Limb (tissue), 2 donors: ENCODE measurements around the gene TWF1.
"Not testable (repeated sequence)": the region's sequence is repeated elsewhere in the genome, so short reads cannot be mapped to it uniquely, and the experiment has no call there.

Source experiments
- DNase-seq, 2 donors: peaks; one replicate each; pipeline ENCODE4 v3.0.0-alpha.2; 2016; ENCODE audit errors: extremely low spot score in 2 of 2

TWF1 gene

GRCh38 chr12:43805149-43805859 is 813 bp downstream of the TWF1 start:
- peak in 1 of 2 donors; percentile 34 for DNase-seq

- no peak for DNase-seq
Measured at GRCh38 chr12:43797561-43798217, 8.4 kb downstream of the TWF1 start.

- no peak for DNase-seq
Measured at GRCh38 chr12:43795716-43796280, 10.3 kb downstream of the TWF1 start.

- DNase-seq, result peak in 1 of 2 donors; percentile 23
Measured at GRCh38 chr12:43789941-43790340, 16.2 kb downstream of the TWF1 start.

DNA sequence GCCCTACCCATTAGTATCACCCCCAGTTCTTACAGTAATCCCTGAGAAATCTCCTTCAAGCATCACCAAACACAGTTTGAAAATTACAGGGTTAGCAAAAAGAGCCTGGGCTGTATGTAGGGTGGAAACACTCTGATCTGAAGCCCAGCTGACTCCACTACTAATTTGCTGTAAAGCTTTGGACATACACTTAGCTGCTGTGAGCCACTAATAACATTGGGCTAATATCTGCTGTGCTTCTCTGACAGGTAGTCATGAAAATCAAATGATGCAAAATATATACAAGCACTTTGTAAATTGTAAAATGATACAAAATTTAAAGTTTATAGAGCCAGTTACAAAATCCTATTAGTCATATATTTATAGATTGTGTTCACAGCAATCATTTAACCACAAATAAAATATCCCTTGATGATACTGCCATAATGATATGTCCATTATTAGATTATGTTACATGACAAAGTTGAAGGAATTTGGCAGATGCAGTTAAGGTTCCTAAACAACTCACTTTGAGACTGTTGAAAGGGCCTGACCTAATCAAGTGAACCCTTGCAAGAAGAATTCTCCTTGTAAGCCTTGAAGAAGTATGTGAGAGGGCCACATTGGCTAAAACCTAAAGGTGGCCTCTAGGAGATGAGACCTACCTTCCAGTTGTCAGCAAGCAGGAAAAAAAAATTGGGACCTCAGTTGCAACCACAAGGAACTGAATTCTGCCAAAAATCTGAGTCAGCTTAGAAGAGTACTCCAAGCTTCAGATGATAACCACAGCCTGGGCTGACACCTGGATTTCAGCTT is 19.0 kb downstream of the TWF1 start:
- no peak for DNase-seq

DNA sequence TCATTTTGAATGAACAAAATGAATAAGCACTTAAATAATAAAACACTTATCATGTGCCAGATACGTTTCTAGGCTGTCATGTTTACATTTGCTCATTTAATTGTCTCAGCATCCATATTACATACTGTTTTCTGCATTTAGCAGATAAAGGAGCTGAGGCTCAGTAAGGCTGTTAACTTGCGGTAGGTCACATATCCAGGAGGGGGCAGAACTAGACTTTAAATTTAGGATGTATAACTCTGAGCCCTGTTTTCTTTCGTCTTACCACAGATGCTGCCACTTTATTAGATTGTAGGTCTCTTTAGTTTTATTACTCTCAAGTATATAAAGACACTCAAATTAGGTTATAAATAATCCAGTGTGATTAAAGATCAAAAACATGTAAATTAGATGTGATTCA is 29.6 kb downstream of the TWF1 start:
- peak in 1 of 2 donors; percentile 43 for DNase-seq

DNA sequence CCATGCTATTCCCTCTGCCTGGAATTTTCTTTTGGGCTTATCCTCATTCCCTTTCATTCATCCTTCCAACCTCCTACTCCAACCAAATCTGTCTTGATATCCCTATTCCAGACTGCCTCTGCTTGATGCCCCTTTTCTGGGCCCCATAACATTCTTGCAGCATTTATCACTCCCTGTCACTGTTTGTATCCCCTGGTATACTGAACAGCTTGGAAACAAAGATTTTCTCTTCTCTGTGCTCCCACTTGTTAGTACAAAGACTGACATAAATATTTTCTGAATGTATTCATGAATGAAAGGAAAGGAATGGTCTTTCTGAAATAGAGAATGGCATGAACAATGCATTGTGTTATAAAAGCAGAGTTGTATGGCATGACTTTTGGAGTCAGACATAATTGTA is 39.8 kb downstream of the TWF1 start:
- DNase-seq, result no peak

GRCh38 chr12:43764528-43764927 is 41.6 kb downstream of the TWF1 start:
- DNase-seq, result no peak

GRCh38 chr12:43763769-43764168 is 42.3 kb downstream of the TWF1 start:
- DNase-seq, result no peak

- no peak for DNase-seq
Measured at GRCh38 chr12:43762596-43762995, 43.5 kb downstream of the TWF1 start.

DNA sequence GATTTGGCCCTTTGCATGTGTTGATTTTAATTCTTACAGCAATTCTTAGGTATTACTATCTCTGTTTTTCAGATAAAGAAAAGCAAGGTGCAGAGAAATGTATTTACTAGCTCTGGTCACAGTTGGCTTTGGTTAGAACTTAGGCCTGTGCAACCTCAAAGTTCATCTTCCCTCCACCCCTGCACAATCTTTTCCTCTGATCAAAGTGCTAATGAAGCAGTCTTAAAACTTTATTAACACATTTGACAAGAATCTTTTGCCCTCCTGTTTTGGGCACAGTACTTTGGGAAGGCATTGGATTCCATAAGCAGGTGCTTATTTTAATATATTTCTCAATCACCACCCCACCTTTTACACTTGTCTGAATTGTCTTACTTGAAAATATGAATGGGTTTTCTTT is 44.6 kb downstream of the TWF1 start:
- no peak for DNase-seq

DNA sequence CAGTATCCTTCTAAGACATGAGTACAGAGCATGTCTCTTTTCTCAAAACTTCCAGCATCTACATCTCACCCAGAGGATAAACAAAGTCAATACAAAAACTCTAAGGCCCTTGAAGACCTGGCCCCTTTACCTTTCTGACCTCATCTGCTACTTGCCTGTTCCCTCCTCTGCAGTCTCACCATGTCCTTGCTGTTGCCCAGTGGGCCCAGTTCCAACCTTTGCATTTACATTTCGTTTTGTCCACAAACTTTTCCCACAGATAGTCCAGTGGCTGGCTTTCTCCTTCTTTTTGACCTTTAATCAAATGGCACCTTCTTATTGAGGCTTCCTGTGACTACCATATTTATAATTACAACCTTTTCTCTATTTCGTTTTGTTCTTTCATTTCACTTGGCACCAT is 45.7 kb downstream of the TWF1 start:
- no peak for DNase-seq

GRCh38 chr12:43758728-43759563 is 47.2 kb downstream of the TWF1 start, which contains the start of the genes IRAK4 and PUS7L:
TSS of gene IRAK4 (plus strand) at chr12:43758951. CDS start at chr12:43768112, 9,161 bp downstream.
TSS of gene PUS7L (minus strand) at chr12:43758790. CDS start at chr12:43755245, 3,545 bp downstream.
- DNase-seq, result peak; percentile 95 to 97

- no peak for DNase-seq
Measured at GRCh38 chr12:43758247-43758727, 47.8 kb downstream of the TWF1 start.

- no peak for DNase-seq
Measured at GRCh38 chr12:43754015-43754414, 52.1 kb downstream of the TWF1 start.

GRCh38 chr12:43751360-43751759 is 54.8 kb downstream of the TWF1 start:
- not testable (repeated sequence) for DNase-seq

GRCh38 chr12:43750814-43751213 is 55.3 kb downstream of the TWF1 start:
- no peak for DNase-seq

GRCh38 chr12:43749016-43749415 is 57.1 kb downstream of the TWF1 start:
- DNase-seq, result no peak

DNA sequence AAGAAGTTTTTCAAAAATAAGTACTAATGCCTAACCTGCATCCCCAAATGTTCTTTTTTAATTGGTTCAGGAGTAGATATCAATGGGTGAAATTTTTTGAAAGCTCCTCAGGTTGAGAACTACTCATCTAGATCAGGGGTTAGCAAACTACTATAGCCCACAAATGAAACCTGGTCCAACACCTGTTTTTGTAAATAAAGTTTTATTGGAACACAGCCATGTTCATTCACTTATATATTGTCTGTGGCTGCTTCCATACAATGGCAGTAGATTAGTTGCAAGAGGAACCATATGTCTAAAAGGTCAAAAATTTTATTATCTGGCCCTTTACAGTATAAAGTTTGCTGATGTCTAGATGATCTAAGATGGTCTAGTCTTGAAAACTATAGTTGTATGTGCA is 61.3 kb downstream of the TWF1 start:
- no peak for DNase-seq
